ENCODE results near the gene POLR1A. TPM values are rescaled to one million over a fixed set of nuclear protein-coding genes. Genes with fewer than 3 reads are reported as not detected.

Gene POLR1A
- total RNA-seq, 1 donor = 17.4 TPM

GRCh38 chr2:86032861-86033595, 72.7 kb downstream of the POLR1A start:
- H3K4me2 ChIP-seq (ENCODE audit: insufficient read depth, low read length) = no peak overlapping the region
- H3K79me2 ChIP-seq (ENCODE audit: insufficient read depth, low read length) = no peaks in the 10 kb centered on the region
- H3K36me3 ChIP-seq (ENCODE audit: insufficient read depth, low read length) = peaks cover 66% of the 10 kb centered on the region
- H3K4me3 ChIP-seq (ENCODE audit: insufficient read depth, low read length) = no peak overlapping the region
- peaks cover 27% of the 10 kb centered on the region for H3K4me1 ChIP-seq (ENCODE audit: insufficient read depth, low read length)
- H2AFZ ChIP-seq (ENCODE audit: low read length) = no peak overlapping the region
- H3K27ac ChIP-seq (ENCODE audit: low read depth, low read length) = no peak overlapping the region
- H4K20me1 ChIP-seq (ENCODE audit: insufficient read depth, low read length) = no peaks in the 10 kb centered on the region
- no peak for DNase-seq (ENCODE audit: insufficient read length, low spot score, missing footprints)
- H3K9me3 ChIP-seq (ENCODE audit: low read depth, low read length) = no peaks in the 10 kb centered on the region
- TF ChIP-seq CTCF (IDR thresholded peaks at IDR 0.05; ENCODE audit: extremely low read depth, low read depth, low read length) = no peak
- H3K27me3 ChIP-seq (ENCODE audit: insufficient read depth, low read length) = no peaks in the 10 kb centered on the region

GRCh38 chr2:86031606-86032005, 74.1 kb downstream of the POLR1A start:
- TF ChIP-seq CTCF (IDR thresholded peaks at IDR 0.05; ENCODE audit: extremely low read depth, low read depth, low read length) = no peak
- H3K4me2 ChIP-seq (ENCODE audit: insufficient read depth, low read length) = no peak overlapping the region
- no peak for DNase-seq (ENCODE audit: insufficient read length, low spot score, missing footprints)
- no peak overlapping the region for H3K27ac ChIP-seq (ENCODE audit: low read depth, low read length)
- H3K27me3 ChIP-seq (ENCODE audit: insufficient read depth, low read length) = no peaks in the 10 kb centered on the region
- H3K4me1 ChIP-seq (ENCODE audit: insufficient read depth, low read length) = peaks cover 12% of the 10 kb centered on the region
- no peaks in the 10 kb centered on the region for H3K9me3 ChIP-seq (ENCODE audit: low read depth, low read length)
- no peak overlapping the region for H2AFZ ChIP-seq (ENCODE audit: low read length)
- H4K20me1 ChIP-seq (ENCODE audit: insufficient read depth, low read length) = no peaks in the 10 kb centered on the region
- peaks cover 76% of the 10 kb centered on the region for H3K36me3 ChIP-seq (ENCODE audit: insufficient read depth, low read length)
- H3K79me2 ChIP-seq (ENCODE audit: insufficient read depth, low read length) = no peaks in the 10 kb centered on the region
- no peak overlapping the region for H3K4me3 ChIP-seq (ENCODE audit: insufficient read depth, low read length)

- no peak for TF ChIP-seq CTCF (IDR thresholded peaks at IDR 0.05; ENCODE audit: extremely low read depth, low read depth, low read length)
- Histone ChIP-seq H3K36me3 (ENCODE audit: insufficient read depth, low read length) (peaks cover 80% of the 10 kb centered on the region), H3K4me2 (ENCODE audit: insufficient read depth, low read length) (no peak overlapping the region)
These were observed 74.5 kb downstream of the POLR1A start for GRCh38 chr2:86031151-86031550.

GRCh38 chr2:86029873-86030272, 75.8 kb downstream of the POLR1A start:
- Histone ChIP-seq H3K27me3 (ENCODE audit: insufficient read depth, low read length) (no peaks in the 10 kb centered on the region), H3K4me1 (ENCODE audit: insufficient read depth, low read length) (no peaks in the 10 kb centered on the region), H3K79me2 (ENCODE audit: insufficient read depth, low read length) (no peaks in the 10 kb centered on the region), H2AFZ (ENCODE audit: low read length) (no peak overlapping the region), H3K9me3 (ENCODE audit: low read depth, low read length) (no peaks in the 10 kb centered on the region), H3K27ac (ENCODE audit: low read depth, low read length) (no peak overlapping the region), H4K20me1 (ENCODE audit: insufficient read depth, low read length) (no peaks in the 10 kb centered on the region), H3K4me3 (ENCODE audit: insufficient read depth, low read length) (no peak overlapping the region), H3K4me2 (ENCODE audit: insufficient read depth, low read length) (no peak overlapping the region), H3K36me3 (ENCODE audit: insufficient read depth, low read length) (peaks cover 86% of the 10 kb centered on the region)
- TF ChIP-seq CTCF (IDR thresholded peaks at IDR 0.05; ENCODE audit: extremely low read depth, low read depth, low read length) = no peak
- DNase-seq (ENCODE audit: insufficient read length, low spot score, missing footprints) = no peak

More at GRCh38 chr2:86031151-86031550, 74.5 kb downstream of the POLR1A start:
- H2AFZ ChIP-seq (ENCODE audit: low read length) = no peak overlapping the region
- H3K79me2 ChIP-seq (ENCODE audit: insufficient read depth, low read length) = no peaks in the 10 kb centered on the region
- H3K4me3 ChIP-seq (ENCODE audit: insufficient read depth, low read length) = no peak overlapping the region
- H3K27ac ChIP-seq (ENCODE audit: low read depth, low read length) = no peak overlapping the region
- DNase-seq (ENCODE audit: insufficient read length, low spot score, missing footprints) = no peak
- no peaks in the 10 kb centered on the region for H3K9me3 ChIP-seq (ENCODE audit: low read depth, low read length)
- no peaks in the 10 kb centered on the region for H4K20me1 ChIP-seq (ENCODE audit: insufficient read depth, low read length)
- no peaks in the 10 kb centered on the region for H3K27me3 ChIP-seq (ENCODE audit: insufficient read depth, low read length)
- peaks cover 8% of the 10 kb centered on the region for H3K4me1 ChIP-seq (ENCODE audit: insufficient read depth, low read length)
